Myocyte (in vitro differentiated cells): ENCODE measurements around the gene AMELX. TPM values are rescaled to one million over a fixed set of nuclear protein-coding genes. Genes with fewer than 3 reads are reported as not detected.

Experiments used
- DNase-seq: peaks from one replicate; pipeline ENCODE4 v3.0.0-alpha.2; 2012; ENCODE audit warnings: low read depth
- total RNA-seq: library from RNA; depleted of rRNA; stranded (reverse); fragments of >200 nt; gene quantifications from 2 replicates; pipeline ENCODE4 v1.2.3, GENCODE V29; 2014

Gene AMELX
- total RNA-seq, 1 donor from 2014 or later, result not detected

DNA sequence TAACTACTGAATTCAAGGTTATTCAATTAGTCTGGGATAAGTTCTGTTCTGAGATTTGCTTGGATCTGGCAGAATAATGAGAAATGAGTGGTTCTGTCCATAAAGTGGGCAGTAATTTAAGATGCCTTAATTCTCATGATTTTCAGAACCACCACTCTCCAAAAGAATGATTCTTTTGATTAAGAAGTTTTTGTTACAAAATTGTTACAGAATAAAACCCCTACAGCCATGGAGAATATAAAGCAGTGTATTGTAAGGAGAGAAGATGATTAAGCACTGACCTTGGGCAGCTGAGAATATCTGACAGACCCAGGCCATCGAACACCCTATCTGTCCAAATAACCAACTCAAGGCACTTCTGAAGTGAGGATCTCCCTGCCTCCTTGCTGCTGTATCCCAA, 12.4 kb downstream of the AMELX start:
- DNase-seq, result no peak

GRCh38 chrX:11309220-11309619, 16.0 kb downstream of the AMELX start:
- DNase-seq, result no peak

GRCh38 chrX:11311706-11312105, 18.5 kb downstream of the AMELX start:
- DNase-seq, result no peak

DNA sequence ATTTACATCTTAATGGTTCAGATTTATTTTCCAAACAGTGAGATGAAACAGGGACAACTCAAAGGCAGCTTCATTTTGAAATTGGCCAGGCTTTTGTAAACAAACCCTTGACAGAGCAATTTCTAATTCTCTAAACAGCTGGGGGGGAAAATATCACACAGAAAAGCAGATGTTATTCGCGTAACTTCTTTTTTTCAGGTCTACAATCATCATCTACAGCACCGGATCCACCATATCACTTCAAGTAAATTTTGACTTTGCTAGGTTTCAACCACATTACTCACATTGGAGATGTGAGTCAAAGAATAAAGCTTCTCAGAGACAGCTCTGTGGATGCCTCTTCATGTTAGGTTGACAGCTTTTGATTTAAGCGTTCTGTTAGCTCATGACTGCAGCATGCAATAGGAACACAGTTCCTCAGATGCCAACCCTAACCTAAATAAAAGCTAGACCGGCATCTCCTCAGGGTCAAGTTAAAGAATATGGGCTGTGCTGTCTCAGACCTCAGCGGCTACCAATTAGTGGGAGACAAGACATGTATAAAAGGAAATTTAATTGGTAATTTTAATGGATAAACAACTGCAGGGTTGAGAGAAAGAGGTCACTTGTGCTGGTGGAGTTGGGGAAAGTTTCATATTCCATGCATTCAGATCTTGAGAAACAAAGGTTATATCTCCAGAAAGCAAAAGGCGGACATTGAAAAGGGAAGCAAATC, 26.8 kb downstream of the AMELX start:
- no peak for DNase-seq

GRCh38 chrX:11321986-11322385, 28.8 kb downstream of the AMELX start:
- DNase-seq, result no peak

DNA sequence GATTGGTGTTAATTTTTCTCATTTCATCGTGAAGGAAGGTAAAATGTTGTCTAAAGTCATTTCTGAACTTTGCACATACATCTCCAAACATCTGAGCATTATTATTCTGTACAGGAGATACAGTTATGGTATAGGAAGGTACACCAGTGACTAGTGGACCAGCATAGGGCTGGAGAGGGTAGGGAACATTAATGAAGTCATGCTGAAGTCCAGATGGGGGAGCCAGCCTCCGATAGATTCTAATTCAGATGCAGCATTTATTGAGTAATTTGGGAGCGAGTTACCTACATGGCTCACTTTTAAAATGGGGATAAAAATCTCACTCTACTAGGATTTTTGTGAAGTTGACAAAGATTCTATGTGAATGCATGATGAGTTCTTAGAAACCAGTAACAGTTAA, 34.9 kb downstream of the AMELX start:
- DNase-seq, result no peak

GRCh38 chrX:11329021-11329420, 35.8 kb downstream of the AMELX start:
- no peak for DNase-seq

DNA sequence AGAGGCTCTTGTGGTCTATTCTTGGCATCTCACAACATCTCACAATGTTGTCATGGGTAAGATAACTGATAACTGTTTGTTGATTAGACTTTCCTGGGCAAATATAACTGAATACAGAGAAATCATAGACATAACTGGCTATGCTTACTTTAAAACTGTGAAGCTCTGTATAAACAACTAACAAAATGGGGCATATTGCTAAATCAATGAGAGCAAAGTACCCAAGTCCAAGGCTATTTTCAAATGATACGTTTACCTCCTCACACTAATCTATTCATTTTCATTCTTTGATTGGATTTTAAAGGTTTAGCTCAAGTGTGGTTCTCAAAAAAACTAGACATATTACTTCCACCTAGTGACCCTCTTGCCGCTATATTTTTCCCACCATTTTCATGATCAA, 38.6 kb downstream of the AMELX start:
- DNase-seq, result no peak

DNA sequence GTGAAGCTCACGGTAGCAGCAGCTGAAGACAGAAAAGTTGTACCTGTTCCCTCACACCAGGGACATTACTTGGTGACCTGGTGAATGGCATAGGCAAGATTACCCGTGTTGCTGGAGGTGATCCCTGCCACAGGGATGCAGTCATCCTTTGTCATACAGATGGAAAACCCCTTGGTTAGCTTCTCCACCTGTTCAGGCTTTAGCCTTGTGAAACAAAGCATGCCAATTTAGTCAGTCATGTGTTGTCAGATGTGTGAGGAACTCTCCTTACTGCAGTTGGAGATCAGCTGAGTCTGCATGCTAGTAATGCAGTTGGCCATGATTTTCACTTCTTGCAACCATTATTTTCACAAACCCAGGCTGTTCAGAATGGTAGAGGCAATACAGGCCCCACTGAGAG, 41.0 kb downstream of the AMELX start:
- DNase-seq, result peak; percentile 67

GRCh38 chrX:11336201-11336600, 43.0 kb downstream of the AMELX start:
- no peak for DNase-seq

GRCh38 chrX:11337292-11338009, 44.2 kb downstream of the AMELX start:
- DNase-seq, result no peak

- peak; percentile 62 for DNase-seq
Measured at GRCh38 chrX:11341274-11342201, 48.3 kb downstream of the AMELX start.

DNA sequence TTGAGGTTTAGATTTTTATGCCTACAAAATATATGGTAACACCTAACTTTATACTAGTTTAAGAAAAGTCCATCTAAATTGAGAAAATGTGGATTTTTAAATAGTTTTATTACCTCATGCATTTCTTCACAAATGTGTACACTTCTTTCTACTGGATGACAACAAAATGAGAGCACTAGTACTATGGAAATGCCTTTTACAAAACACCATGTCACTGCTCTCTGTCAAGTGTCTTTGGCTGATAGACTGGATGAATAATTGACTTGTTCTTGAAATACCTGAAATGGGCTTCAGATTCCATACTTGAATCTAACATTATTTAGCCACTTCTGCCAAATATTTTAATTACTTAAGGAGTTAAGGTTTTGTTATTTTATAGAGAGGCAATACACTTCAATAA, 49.5 kb downstream of the AMELX start:
- no peak for DNase-seq

DNA sequence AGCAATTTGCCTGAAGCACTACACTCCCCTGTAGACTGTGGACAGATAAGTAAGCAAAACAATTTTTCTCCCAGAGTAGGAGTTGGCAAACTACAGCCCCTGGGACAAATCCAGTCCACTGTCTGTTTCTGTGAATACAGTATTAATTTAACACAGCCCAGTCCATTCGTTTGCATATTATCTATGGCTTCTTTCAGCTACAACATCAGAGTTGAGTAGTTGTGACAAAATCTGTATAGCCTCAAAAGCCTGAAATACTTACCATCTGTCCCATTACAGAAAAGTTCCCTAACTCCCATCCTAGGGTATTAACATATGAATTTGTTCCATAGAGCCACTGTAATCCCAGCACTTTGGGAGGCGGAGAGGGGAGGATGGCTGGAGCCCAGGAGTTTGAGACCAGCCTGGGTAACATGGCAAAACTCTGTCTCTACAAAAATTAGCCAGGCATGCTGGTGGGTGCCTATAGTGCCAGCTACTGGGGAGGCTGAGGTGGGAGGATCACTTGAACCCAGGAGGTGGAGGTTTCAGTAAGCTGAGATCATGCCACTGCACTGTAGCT, 53.0 kb downstream of the AMELX start:
- no peak for DNase-seq

GRCh38 chrX:11347300-11347699, 54.1 kb downstream of the AMELX start:
- no peak for DNase-seq

GRCh38 chrX:11349020-11349419, 55.8 kb downstream of the AMELX start:
- DNase-seq, result no peak

DNA sequence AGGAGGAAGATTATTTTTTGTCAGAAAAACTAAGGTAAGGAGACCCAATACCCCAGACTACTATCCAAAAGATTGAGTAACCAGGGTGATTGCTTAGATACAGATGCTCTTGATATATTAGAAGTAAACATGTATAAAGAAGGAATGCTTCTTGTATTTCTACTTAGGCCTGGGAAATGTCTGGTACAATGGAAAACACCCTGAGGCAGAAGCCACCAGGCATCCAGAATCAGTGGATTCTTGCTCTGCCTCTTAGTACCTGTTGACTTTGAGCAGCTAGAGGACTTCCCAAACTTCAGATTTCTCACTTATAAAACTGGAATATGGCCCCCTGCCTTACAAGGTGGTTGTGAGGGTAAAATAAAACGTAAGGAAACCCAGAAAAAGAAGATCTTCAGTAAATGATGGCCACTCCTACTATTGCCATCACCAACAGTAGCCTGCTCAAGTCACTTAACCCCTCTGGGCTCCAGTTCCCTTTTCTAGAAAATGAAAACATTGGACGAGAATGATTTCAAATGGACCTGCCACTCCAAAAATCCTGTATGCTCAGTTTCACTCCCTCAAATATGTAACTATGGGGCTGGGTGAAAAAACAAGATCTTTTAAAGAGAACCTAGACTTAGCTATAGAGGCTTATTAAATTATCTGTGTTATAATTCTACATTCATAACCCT, 56.6 kb downstream of the AMELX start:
- no peak for DNase-seq
